Neural cell (in vitro differentiated cells): Measurements from ENCODE around the gene APOL4. TPM values are rescaled to one million over a fixed set of nuclear protein-coding genes. Genes with fewer than 3 reads are reported as not detected.

Source experiments
- H2AFZ ChIP-seq: fragments of 200-600, 300-800 bp; sonication (generic), shearing (Covaris generic); 2 replicates; pipeline ENCODE4 v1.6.0; 2014; ENCODE audit warnings: low read depth, mild to moderate bottlenecking, antibody characterized with exemption, low read length, moderate library complexity
- H3F3A ChIP-seq: fragments of 200-600 bp; shearing (Covaris generic); 2 replicates; pipeline ENCODE4 v1.6.1; 2016; ENCODE audit warnings: mild to moderate bottlenecking, moderate library complexity, mixed read lengths, antibody characterized with exemption, low read length; ENCODE audit not compliant: insufficient read depth, poor library complexity, severe bottlenecking
- H3K27ac ChIP-seq: fragments of 200-600, 300-800 bp; sonication (generic), shearing (Covaris generic); 2 replicates; pipeline ENCODE4 v1.5.1; 2014; ENCODE audit warnings: mild to moderate bottlenecking, low read length, moderate library complexity
- H3K27me3 ChIP-seq: fragments of 300-800, 200-600 bp; sonication (generic), shearing (Covaris generic); 2 replicates; pipeline ENCODE4 v1.6.0; 2014; ENCODE audit warnings: mild to moderate bottlenecking, low read depth, low read length, moderate library complexity; ENCODE audit not compliant: insufficient read depth
- H3K36me3 ChIP-seq: fragments of 300-800, 200-600 bp; sonication (generic), shearing (Covaris generic); 2 replicates; pipeline ENCODE4 v1.5.1; 2014; ENCODE audit warnings: mild to moderate bottlenecking, antibody characterized with exemption, low read length, moderate library complexity; ENCODE audit not compliant: insufficient read depth
- H3K4me2 ChIP-seq: fragments of 300-800, 200-600 bp; sonication (generic), shearing (Covaris generic); 2 replicates; pipeline ENCODE4 v1.6.0; 2014; ENCODE audit warnings: mild to moderate bottlenecking, low read length
- H3K4me3 ChIP-seq: fragments of 300-800, 200-600 bp; sonication (generic), shearing (Covaris generic); 2 replicates; pipeline ENCODE4 v1.5.1; 2014; ENCODE audit warnings: mild to moderate bottlenecking, low read length, moderate library complexity
- H3K79me2 ChIP-seq: fragments of 200-600 bp; shearing (Covaris generic); replicated peaks from 2 replicates; pipeline ENCODE4 v1.6.0; 2014; ENCODE audit warnings: mild to moderate bottlenecking, low read length, moderate library complexity; ENCODE audit not compliant: insufficient read depth
- H3K9ac ChIP-seq: fragments of 300-800, 200-600 bp; sonication (generic), shearing (Covaris generic); 2 replicates; pipeline ENCODE4 v1.6.1; 2016; ENCODE audit warnings: mild to moderate bottlenecking, low read length, mixed read lengths
- H3K9me2 ChIP-seq: fragments of 200-600 bp; shearing (Covaris generic); 2 replicates; pipeline ENCODE4 v1.6.1; 2016; ENCODE audit warnings: mild to moderate bottlenecking, low read length, mixed read lengths; ENCODE audit not compliant: insufficient read depth
- H3K9me3 ChIP-seq: fragments of 200-600, 300-800 bp; sonication (generic), shearing (Covaris generic); 2 replicates; pipeline ENCODE4 v1.6.1; 2016; ENCODE audit warnings: mild to moderate bottlenecking, mixed run types, low read length, moderate library complexity, mixed read lengths
- H4K20me1 ChIP-seq: fragments of 200-600 bp; shearing (Covaris generic); 2 replicates; pipeline ENCODE4 v1.6.1; 2016; ENCODE audit warnings: mild to moderate bottlenecking, mixed run types; ENCODE audit not compliant: insufficient read depth
- EP300 ChIP-seq: fragments of 450-650 bp; conservative IDR thresholded peaks from 2 replicates; pipeline ENCODE4 v1.6.1; 2014; ENCODE audit warnings: antibody characterized with exemption, mild to moderate bottlenecking, moderate library complexity; ENCODE audit not compliant: poor library complexity, severe bottlenecking
- EZH2 ChIP-seq: fragments of 200-600, 300-800 bp; shearing (Covaris generic), sonication (generic); IDR thresholded peaks from 2 replicates; pipeline ENCODE4 v1.6.1; 2014; ENCODE audit warnings: antibody characterized with exemption, low read length, borderline replicate concordance, mild to moderate bottlenecking; ENCODE audit not compliant: insufficient read depth, poor library complexity, severe bottlenecking
- MXI1 ChIP-seq: fragments of 450-650 bp; conservative IDR thresholded peaks from 2 replicates; pipeline ENCODE4 v1.6.1; 2014; ENCODE audit warnings: antibody characterized with exemption, mild to moderate bottlenecking; ENCODE audit not compliant: poor library complexity, severe bottlenecking
- POLR2AphosphoS5 ChIP-seq: IDR thresholded peaks from 2 replicates; pipeline ENCODE4 v1.6.1; 2012
- RAD21 ChIP-seq: fragments of 450-650 bp; conservative IDR thresholded peaks from 2 replicates; pipeline ENCODE4 v1.6.1; 2014; ENCODE audit warnings: antibody characterized with exemption, mild to moderate bottlenecking, moderate library complexity
- SMC3 ChIP-seq: fragments of 450-650 bp; conservative IDR thresholded peaks from 2 replicates; pipeline ENCODE4 v1.6.1; 2014; ENCODE audit warnings: antibody characterized with exemption, mild to moderate bottlenecking, moderate library complexity; ENCODE audit not compliant: poor library complexity
- TAF1 ChIP-seq: IDR thresholded peaks from 2 replicates; pipeline ENCODE4 v1.6.1; 2012; ENCODE audit warnings: low read depth
- polyA plus RNA-seq: library from polyadenylated mRNA; depleted of rRNA; stranded (reverse); fragments of >200 nt; gene quantifications from 2 replicates; pipeline ENCODE4 v1.2.3, GENCODE V29; 2014
- TF ChIP-seq, protein P1 (sequence below): fragments of 450-650 bp; IDR thresholded peaks from 2 replicates; pipeline ENCODE4 v1.5.1; 2014; ENCODE audit warnings: antibody characterized with exemption, mild to moderate bottlenecking, moderate library complexity; ENCODE audit not compliant: poor library complexity, severe bottlenecking
- TF ChIP-seq, protein P2 (sequence below): IDR thresholded peaks from 2 replicates; pipeline ENCODE4 v1.6.1; 2012; ENCODE audit warnings: borderline replicate concordance

APOL4 gene
- polyA plus RNA-seq, 1 donor from 2014 or later = not detected

DNA sequence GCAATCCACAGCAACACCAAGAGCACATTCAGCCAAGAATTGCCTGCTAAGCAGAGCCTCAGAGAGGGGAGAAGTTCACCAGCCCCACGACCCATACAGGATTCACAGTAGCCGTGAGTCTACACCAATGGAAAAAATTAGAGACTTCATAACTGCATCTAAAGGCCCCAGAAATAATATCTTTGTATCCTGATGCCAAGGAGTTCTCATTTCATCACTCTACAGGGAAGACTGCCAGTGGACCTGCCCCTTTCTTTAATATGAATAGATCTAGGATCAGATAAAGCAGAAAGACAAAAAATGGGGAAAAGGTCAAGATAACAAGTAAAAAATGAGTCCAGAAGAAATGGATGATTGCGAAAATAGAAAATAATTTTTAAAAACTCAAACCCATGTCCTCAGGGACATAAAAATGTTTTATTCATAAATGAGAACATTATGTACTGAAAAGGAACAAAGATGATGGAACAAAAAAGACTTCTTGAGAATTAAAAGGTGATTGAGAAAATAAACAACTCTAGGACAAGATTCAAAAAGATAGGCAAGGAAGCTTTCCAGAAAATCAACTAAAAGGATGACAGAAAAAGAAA is 50.5 kb downstream of the APOL4 start:
- H3F3A ChIP-seq = no peaks in the 10 kb centered on the region
- TF ChIP-seq, protein P1, sequence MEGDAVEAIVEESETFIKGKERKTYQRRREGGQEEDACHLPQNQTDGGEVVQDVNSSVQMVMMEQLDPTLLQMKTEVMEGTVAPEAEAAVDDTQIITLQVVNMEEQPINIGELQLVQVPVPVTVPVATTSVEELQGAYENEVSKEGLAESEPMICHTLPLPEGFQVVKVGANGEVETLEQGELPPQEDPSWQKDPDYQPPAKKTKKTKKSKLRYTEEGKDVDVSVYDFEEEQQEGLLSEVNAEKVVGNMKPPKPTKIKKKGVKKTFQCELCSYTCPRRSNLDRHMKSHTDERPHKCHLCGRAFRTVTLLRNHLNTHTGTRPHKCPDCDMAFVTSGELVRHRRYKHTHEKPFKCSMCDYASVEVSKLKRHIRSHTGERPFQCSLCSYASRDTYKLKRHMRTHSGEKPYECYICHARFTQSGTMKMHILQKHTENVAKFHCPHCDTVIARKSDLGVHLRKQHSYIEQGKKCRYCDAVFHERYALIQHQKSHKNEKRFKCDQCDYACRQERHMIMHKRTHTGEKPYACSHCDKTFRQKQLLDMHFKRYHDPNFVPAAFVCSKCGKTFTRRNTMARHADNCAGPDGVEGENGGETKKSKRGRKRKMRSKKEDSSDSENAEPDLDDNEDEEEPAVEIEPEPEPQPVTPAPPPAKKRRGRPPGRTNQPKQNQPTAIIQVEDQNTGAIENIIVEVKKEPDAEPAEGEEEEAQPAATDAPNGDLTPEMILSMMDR = no peak
- TF ChIP-seq POLR2AphosphoS5 (no peak), MXI1 (no peak), TAF1 (no peak), EZH2 (no peak), RAD21 (no peak), SMC3 (no peak), EP300 (no peak)
- TF ChIP-seq, protein P2, sequence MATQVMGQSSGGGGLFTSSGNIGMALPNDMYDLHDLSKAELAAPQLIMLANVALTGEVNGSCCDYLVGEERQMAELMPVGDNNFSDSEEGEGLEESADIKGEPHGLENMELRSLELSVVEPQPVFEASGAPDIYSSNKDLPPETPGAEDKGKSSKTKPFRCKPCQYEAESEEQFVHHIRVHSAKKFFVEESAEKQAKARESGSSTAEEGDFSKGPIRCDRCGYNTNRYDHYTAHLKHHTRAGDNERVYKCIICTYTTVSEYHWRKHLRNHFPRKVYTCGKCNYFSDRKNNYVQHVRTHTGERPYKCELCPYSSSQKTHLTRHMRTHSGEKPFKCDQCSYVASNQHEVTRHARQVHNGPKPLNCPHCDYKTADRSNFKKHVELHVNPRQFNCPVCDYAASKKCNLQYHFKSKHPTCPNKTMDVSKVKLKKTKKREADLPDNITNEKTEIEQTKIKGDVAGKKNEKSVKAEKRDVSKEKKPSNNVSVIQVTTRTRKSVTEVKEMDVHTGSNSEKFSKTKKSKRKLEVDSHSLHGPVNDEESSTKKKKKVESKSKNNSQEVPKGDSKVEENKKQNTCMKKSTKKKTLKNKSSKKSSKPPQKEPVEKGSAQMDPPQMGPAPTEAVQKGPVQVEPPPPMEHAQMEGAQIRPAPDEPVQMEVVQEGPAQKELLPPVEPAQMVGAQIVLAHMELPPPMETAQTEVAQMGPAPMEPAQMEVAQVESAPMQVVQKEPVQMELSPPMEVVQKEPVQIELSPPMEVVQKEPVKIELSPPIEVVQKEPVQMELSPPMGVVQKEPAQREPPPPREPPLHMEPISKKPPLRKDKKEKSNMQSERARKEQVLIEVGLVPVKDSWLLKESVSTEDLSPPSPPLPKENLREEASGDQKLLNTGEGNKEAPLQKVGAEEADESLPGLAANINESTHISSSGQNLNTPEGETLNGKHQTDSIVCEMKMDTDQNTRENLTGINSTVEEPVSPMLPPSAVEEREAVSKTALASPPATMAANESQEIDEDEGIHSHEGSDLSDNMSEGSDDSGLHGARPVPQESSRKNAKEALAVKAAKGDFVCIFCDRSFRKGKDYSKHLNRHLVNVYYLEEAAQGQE = no peak
- H3K9me2 ChIP-seq = no peaks in the 10 kb centered on the region
- no peak overlapping the region for H2AFZ ChIP-seq
- H4K20me1 ChIP-seq = no peaks in the 10 kb centered on the region
- H3K9ac ChIP-seq = no peak overlapping the region
- no peaks in the 10 kb centered on the region for H3K36me3 ChIP-seq
- H3K4me3 ChIP-seq = no peak overlapping the region
- H3K4me2 ChIP-seq = no peak overlapping the region
- H3K79me2 ChIP-seq = no peaks in the 10 kb centered on the region
- H3K9me3 ChIP-seq = no peaks in the 10 kb centered on the region
- no peak overlapping the region for H3K27ac ChIP-seq
- no peaks in the 10 kb centered on the region for H3K27me3 ChIP-seq

DNA sequence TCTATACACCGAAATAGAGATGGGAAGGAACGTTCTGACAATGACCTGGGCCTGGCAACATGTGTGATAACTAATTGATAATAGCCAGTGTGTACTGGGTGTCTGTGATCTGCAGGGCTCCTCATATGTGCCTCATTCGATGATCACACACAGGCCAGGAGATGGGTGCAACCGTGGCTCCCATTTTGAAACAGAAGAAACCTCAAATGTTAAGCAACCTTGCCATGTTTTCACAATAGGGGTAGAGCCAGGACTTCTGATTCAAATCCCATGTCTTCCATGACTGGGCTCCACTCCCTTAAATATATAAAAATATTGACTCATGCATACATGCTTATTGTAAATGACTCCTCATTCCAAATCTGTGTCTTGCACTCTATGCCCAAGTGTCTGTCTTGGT is 52.2 kb downstream of the APOL4 start:
- no peaks in the 10 kb centered on the region for H3F3A ChIP-seq
- H3K9ac ChIP-seq = no peak overlapping the region
- H4K20me1 ChIP-seq = no peaks in the 10 kb centered on the region
- no peak overlapping the region for H2AFZ ChIP-seq
- H3K9me3 ChIP-seq = no peaks in the 10 kb centered on the region
- no peaks in the 10 kb centered on the region for H3K27me3 ChIP-seq
- H3K4me3 ChIP-seq = no peak overlapping the region
- H3K9me2 ChIP-seq = no peaks in the 10 kb centered on the region
- no peaks in the 10 kb centered on the region for H3K79me2 ChIP-seq
- no peaks in the 10 kb centered on the region for H3K36me3 ChIP-seq
- no peak for TF ChIP-seq EZH2
- TF ChIP-seq MXI1 = no peak
- TF ChIP-seq SMC3 = no peak
- no peak for TF ChIP-seq TAF1
- TF ChIP-seq, protein P2 = no peak
- TF ChIP-seq POLR2AphosphoS5 = no peak
- TF ChIP-seq, protein P1 = no peak
- TF ChIP-seq RAD21 = no peak
- TF ChIP-seq EP300 = no peak
- no peak overlapping the region for H3K27ac ChIP-seq
- no peak overlapping the region for H3K4me2 ChIP-seq
